Gastroesophageal sphincter (tissue), 4 donors: Measurements from ENCODE around the gene MSMO1. TPM values are rescaled to one million over a fixed set of nuclear protein-coding genes. Genes with fewer than 3 reads are reported as not detected.

Experiments used
- ATAC-seq: fragments of 150-250 bp; one replicate; pipeline ENCODE4 v1.9.1; 2016; ENCODE audit warnings: mild to moderate bottlenecking, moderate library complexity
- H3K27ac ChIP-seq, 4 donors: fragments of 200-600 bp; sonication (generic) in 3 of 4; 1 replicate in 3 of 4; 2 replicates in 1 of 4; pipeline ENCODE4 v1.5.1; 2016 to 2019
- H3K27me3 ChIP-seq: fragments of 200-600 bp; sonication (generic); one replicate; pipeline ENCODE4 v1.5.1; 2019
- H3K36me3 ChIP-seq, 2 donors: fragments of 200-600 bp; sonication (generic); one replicate each; pipeline ENCODE4 v1.5.1; 2019; ENCODE audit warnings: control low read depth in 1 of 2
- H3K4me1 ChIP-seq, 3 donors: fragments of 200-600 bp; sonication (generic); 1 replicate in 2 of 3; 2 replicates in 1 of 3; pipeline ENCODE4 v1.5.1; 2016 to 2019; ENCODE audit warnings: control low read depth in 2 of 3
- H3K4me3 ChIP-seq, 2 donors: fragments of 200-600 bp; sonication (generic); one replicate each; pipeline ENCODE4 v1.5.1; 2019; ENCODE audit warnings: mild to moderate bottlenecking in 1 of 2, moderate library complexity in 1 of 2
- H3K9me3 ChIP-seq, 3 donors: fragments of 200-600 bp; sonication (generic); one replicate each; pipeline ENCODE4 v1.5.1; 2017 to 2019; ENCODE audit warnings: control low read depth in 2 of 3
- EP300 ChIP-seq: sonication (generic); formaldehyde crosslinking; IDR thresholded peaks from one replicate; pipeline ENCODE4 v1.6.1; 2017; ENCODE audit warnings: antibody characterized with exemption, mild to moderate bottlenecking
- POLR2A ChIP-seq, 2 donors: fragments of 450-650 bp; IDR thresholded peaks; one replicate each; pipeline ENCODE4 v1.6.1; 2017; ENCODE audit warnings: antibody characterized with exemption in 2 of 2, mild to moderate bottlenecking in 2 of 2, moderate library complexity in 1 of 2
- POLR2AphosphoS5 ChIP-seq: sonication (generic); formaldehyde crosslinking; IDR thresholded peaks from one replicate; pipeline ENCODE4 v1.6.1; 2017; ENCODE audit warnings: antibody characterized with exemption
- WGBS, 2 donors: methylation state at CpG; one replicate each; pipeline ENCODE4 v1.1.5; 2018; ENCODE audit warnings: low coverage in 1 of 2; 5-methylcytosine and 5-hydroxymethylcytosine counted together
- total RNA-seq, 4 donors: library from RNA; depleted of rRNA; stranded (reverse); fragments of >200 nt; gene quantifications; one replicate each; pipeline ENCODE4 v1.1.0, GENCODE V29; 2016
- TF ChIP-seq, protein P1 (sequence below), 4 experiments: fragments of 200-600 bp in 2 of 4; fragments of 450-650 bp in 2 of 4; sonication (generic) in 1 of 4; IDR thresholded peaks; one replicate each; pipeline ENCODE4 v1.5.1; 2017 to 2019; ENCODE audit warnings: antibody characterized with exemption in 4 of 4, mild to moderate bottlenecking in 2 of 4, moderate library complexity in 2 of 4

Gene MSMO1
- total RNA-seq, 4 donors from 2014 or later: 10.4 to 34.7 (median 13.9) TPM

DNA sequence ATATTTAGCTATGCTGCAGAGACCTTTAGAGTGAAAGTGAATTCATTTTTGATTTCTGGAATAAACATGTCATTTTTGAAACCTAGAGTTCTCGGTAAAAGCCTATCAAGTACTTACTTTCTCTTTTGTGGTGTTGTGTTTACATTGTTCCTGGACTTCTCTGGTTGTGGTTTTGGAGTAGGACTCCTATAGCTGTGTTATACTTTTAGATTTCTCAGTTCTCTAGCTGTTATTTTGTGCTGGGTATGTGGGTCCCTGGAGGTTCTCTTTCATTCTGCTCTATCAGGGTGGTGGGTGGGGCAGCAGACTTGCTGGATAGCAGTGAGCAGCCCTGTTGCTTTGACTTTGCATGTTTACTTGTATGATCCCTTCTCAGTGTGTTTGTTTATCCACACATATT is 25.6 kb upstream of the MSMO1 start:
- H3K4me3 ChIP-seq: peak overlapping the region; percentile 31 to 36
- WGBS, 2 donors: 4 to 6% methylated on average over 1 of the region's 1 CpG
- H3K27me3 ChIP-seq: no peaks in the 10 kb centered on the region
- peak overlapping the region in 2 of 4 donors; percentile 34 to 49 for H3K27ac ChIP-seq
- peaks cover 0 to 14% (median 4%) of the 10 kb centered on the region in 3 donors for H3K4me1 ChIP-seq
- no peak for ATAC-seq
- H3K9me3 ChIP-seq: no peaks in the 10 kb centered on the region
- TF ChIP-seq, protein P1, sequence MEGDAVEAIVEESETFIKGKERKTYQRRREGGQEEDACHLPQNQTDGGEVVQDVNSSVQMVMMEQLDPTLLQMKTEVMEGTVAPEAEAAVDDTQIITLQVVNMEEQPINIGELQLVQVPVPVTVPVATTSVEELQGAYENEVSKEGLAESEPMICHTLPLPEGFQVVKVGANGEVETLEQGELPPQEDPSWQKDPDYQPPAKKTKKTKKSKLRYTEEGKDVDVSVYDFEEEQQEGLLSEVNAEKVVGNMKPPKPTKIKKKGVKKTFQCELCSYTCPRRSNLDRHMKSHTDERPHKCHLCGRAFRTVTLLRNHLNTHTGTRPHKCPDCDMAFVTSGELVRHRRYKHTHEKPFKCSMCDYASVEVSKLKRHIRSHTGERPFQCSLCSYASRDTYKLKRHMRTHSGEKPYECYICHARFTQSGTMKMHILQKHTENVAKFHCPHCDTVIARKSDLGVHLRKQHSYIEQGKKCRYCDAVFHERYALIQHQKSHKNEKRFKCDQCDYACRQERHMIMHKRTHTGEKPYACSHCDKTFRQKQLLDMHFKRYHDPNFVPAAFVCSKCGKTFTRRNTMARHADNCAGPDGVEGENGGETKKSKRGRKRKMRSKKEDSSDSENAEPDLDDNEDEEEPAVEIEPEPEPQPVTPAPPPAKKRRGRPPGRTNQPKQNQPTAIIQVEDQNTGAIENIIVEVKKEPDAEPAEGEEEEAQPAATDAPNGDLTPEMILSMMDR (IDR thresholded peaks at IDR 0.05): no peak
- TF ChIP-seq POLR2AphosphoS5 (no peak), POLR2A (IDR thresholded peaks at IDR 0.05) (no peak), EP300 (no peak)
- peaks cover 0 to 22% of the 10 kb centered on the region in 2 donors for H3K36me3 ChIP-seq

DNA sequence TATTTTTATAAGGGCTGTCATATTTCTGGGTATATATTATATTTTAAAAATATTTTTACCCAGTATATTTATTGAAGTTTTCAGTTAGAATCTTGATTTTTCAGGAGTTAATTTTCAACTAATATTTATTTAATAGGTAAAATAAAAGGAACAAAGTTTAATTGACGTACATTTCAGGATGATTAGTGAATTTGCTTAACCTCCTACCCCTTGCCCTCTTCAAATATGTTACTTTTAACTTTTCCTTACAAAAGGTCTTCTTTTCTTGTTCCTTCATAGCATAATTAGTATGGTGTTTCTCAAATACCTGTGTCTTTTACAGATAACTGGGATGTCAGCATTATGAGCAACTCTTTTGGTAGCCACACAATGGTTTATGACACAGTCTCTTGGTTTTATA is 24.8 kb upstream of the MSMO1 start:
- TF ChIP-seq POLR2AphosphoS5 (no peak), POLR2A (IDR thresholded peaks at IDR 0.05) (no peak), EP300 (no peak)
- TF ChIP-seq, protein P1 (IDR thresholded peaks at IDR 0.05): no peak
- no peaks in the 10 kb centered on the region for H3K27me3 ChIP-seq
- ATAC-seq: no peak
- H3K4me3 ChIP-seq: no peak overlapping the region
- no peak overlapping the region for H3K27ac ChIP-seq
- H3K9me3 ChIP-seq: no peaks in the 10 kb centered on the region
- peaks cover 0 to 14% (median 4%) of the 10 kb centered on the region in 3 donors for H3K4me1 ChIP-seq
- 95 to 100% methylated on average over 1 of the region's 1 CpG for WGBS, 2 donors
- peaks cover 0 to 20% of the 10 kb centered on the region in 2 donors for H3K36me3 ChIP-seq

DNA sequence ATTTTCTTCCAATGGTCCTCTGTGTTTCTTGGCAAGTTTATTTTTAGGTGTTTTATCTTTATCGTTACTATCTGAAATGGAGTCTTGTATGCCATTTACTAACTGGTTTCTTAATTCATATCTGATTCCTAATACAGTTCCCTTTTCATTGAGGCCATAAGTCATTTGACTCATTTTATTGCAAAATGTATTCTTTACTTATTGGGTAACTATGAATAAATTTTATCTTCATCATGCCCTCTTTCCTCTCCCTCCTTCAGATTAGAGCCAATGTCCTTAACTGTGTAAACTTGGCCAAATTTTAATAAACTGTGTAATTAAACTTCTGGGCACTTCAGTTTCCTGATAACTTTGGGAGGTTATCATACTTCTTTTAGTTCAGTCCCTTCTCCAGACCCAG is 19.3 kb upstream of the MSMO1 start:
- no peaks in the 10 kb centered on the region for H3K4me1 ChIP-seq
- no peak for TF ChIP-seq POLR2AphosphoS5
- TF ChIP-seq, protein P1 (IDR thresholded peaks at IDR 0.05): no peak
- TF ChIP-seq EP300: no peak
- TF ChIP-seq POLR2A (IDR thresholded peaks at IDR 0.05): no peak
- no peak for ATAC-seq
- no peak overlapping the region for H3K27ac ChIP-seq
- no peak overlapping the region for H3K4me3 ChIP-seq
- H3K36me3 ChIP-seq: peaks cover 0 to 33% of the 10 kb centered on the region in 2 donors
- no peaks in the 10 kb centered on the region for H3K27me3 ChIP-seq
- WGBS, 2 donors: 82% methylated on average over 1 of the region's 1 CpG; no CpG with 5 or more reads in 1 of the 2 donors
- H3K9me3 ChIP-seq: no peaks in the 10 kb centered on the region

DNA sequence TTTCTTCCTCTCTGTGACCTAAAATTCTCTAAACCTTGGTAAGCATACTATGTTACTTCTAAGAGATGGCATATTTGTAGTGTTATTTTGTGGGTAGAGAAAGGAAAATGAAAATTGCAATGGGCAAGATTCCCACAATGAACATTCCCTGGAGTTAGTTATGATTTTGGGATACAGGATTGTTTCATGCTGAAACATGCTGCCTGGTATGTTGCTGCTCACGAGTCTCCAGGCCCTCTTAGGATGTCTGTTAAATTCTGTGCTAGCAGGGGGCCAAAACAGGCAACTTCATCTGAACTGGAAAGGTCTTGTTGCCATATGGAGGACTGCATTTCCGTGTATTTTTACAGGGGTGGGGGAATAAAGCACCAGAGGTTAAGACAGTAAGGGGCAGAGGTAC is 18.9 kb upstream of the MSMO1 start:
- TF ChIP-seq POLR2AphosphoS5: no peak
- TF ChIP-seq, protein P1 (IDR thresholded peaks at IDR 0.05): no peak
- Histone ChIP-seq H3K4me1 (no peaks in the 10 kb centered on the region), H3K36me3 (peaks cover 0 to 35% of the 10 kb centered on the region in 2 donors), H3K27ac (no peak overlapping the region), H3K27me3 (no peaks in the 10 kb centered on the region), H3K9me3 (no peaks in the 10 kb centered on the region), H3K4me3 (no peak overlapping the region)
- WGBS, 2 donors: 78 to 94% methylated on average over 2 of the region's 2 CpGs
- ATAC-seq: no peak

DNA sequence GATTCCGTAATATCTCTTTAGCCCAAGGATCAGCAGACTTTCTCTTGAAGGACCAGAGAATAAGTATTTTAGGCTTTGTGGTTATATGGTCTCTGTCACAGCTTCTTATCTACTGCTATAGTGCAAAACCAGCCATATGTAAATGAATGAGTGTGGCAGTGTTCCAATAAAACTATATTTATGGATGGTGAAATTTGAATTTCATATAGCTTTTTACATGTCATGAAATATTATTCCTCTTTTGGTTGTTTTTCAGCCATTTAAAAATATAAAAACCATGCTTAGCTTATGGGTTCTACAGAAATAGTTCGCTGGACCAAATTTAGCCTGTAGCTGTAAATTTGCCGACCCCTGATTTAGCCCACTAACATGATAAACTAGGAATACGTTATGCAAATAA is 18.0 kb upstream of the MSMO1 start:
- 96 to 100% methylated on average over 4 of the region's 4 CpGs for WGBS, 2 donors
- Histone ChIP-seq H3K4me3 (no peak overlapping the region), H3K9me3 (no peaks in the 10 kb centered on the region), H3K27me3 (no peaks in the 10 kb centered on the region), H3K27ac (no peak overlapping the region), H3K4me1 (no peaks in the 10 kb centered on the region), H3K36me3 (peaks cover 0 to 43% of the 10 kb centered on the region in 2 donors)
- no peak for TF ChIP-seq POLR2AphosphoS5
- TF ChIP-seq EP300: no peak
- TF ChIP-seq POLR2A (IDR thresholded peaks at IDR 0.05): no peak
- TF ChIP-seq, protein P1 (IDR thresholded peaks at IDR 0.05): no peak
- ATAC-seq: no peak
